Measurements from ENCODE around the gene PLXNA4.

Gene PLXNA4

GRCh38 chr7:132446666-132447278, 129.5 kb downstream of the PLXNA4 start:
- H3K4me3 ChIP-seq (ENCODE audit: low read depth, low read length): no peak overlapping the region
- H3K4me1 ChIP-seq (ENCODE audit: control insufficient read depth, insufficient read depth, low read length): no peaks in the 10 kb centered on the region
- POLR2A ChIA-PET: no interaction called here
- H3K36me3 ChIP-seq (ENCODE audit: control insufficient read depth in 2 of 2, insufficient read depth in 1 of 2, low read length in 2 of 2): no peaks in the 10 kb centered on the region
- no peak overlapping the region for H3K27ac ChIP-seq (ENCODE audit: extremely low read depth, low read depth, low read length)
- H3K9me3 ChIP-seq (ENCODE audit: control insufficient read depth, insufficient read depth, low read depth, low read length): no peaks in the 10 kb centered on the region
- TF ChIP-seq, protein P1, sequence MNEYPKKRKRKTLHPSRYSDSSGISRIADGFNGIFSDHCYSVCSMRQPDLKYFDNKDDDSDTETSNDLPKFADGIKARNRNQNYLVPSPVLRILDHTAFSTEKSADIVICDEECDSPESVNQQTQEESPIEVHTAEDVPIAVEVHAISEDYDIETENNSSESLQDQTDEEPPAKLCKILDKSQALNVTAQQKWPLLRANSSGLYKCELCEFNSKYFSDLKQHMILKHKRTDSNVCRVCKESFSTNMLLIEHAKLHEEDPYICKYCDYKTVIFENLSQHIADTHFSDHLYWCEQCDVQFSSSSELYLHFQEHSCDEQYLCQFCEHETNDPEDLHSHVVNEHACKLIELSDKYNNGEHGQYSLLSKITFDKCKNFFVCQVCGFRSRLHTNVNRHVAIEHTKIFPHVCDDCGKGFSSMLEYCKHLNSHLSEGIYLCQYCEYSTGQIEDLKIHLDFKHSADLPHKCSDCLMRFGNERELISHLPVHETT (tag by site-specific recombination; IDR thresholded peaks at IDR 0.05): no peak
- TF ChIP-seq ZNF488 (tag by site-specific recombination; IDR thresholded peaks at IDR 0.05) (no peak), ZNF175 (tag by site-specific recombination; IDR thresholded peaks at IDR 0.05) (no peak), ZFP41 (tag by site-specific recombination; IDR thresholded peaks at IDR 0.05; ENCODE audit: borderline replicate concordance) (no peak), ZBTB21 (tag by site-specific recombination; IDR thresholded peaks at IDR 0.05) (no peak), ZNF768 (tag by site-specific recombination; IDR thresholded peaks at IDR 0.05) (no peak), MEIS1 (CRISPR knock-in tag; IDR thresholded peaks at IDR 0.05; ENCODE audit: borderline replicate concordance) (no peak), HOXA7 (CRISPR knock-in tag; IDR thresholded peaks at IDR 0.05; ENCODE audit: borderline replicate concordance) (no peak), ZNF18 (tag by site-specific recombination; IDR thresholded peaks at IDR 0.05) (no peak), ZNF549 (tag by site-specific recombination; IDR thresholded peaks at IDR 0.05) (no peak), ELK4 (IDR thresholded peaks at IDR 0.05; ENCODE audit: borderline replicate concordance, low read depth, low read length) (no peak), ZNF530 (tag by site-specific recombination; IDR thresholded peaks at IDR 0.05; ENCODE audit: low read depth) (no peak), ZEB2 (tag by site-specific recombination; IDR thresholded peaks at IDR 0.05) (no peak), ZNF785 (tag by site-specific recombination; IDR thresholded peaks at IDR 0.05) (no peak), SP7 (tag by site-specific recombination; IDR thresholded peaks at IDR 0.05) (no peak), ZNF394 (tag by site-specific recombination; IDR thresholded peaks at IDR 0.05; ENCODE audit: borderline replicate concordance) (no peak), ZNF146 (tag by site-specific recombination; IDR thresholded peaks at IDR 0.05) (no peak), ZNF133 (tag by site-specific recombination; IDR thresholded peaks at IDR 0.05) (no peak)
- CTCF ChIA-PET: interaction anchor here (1.0 kb wide), 1 partner anchor 10 kb away, joined by 3 read pairs; no protein-coding TSS in a partner anchor

DNA sequence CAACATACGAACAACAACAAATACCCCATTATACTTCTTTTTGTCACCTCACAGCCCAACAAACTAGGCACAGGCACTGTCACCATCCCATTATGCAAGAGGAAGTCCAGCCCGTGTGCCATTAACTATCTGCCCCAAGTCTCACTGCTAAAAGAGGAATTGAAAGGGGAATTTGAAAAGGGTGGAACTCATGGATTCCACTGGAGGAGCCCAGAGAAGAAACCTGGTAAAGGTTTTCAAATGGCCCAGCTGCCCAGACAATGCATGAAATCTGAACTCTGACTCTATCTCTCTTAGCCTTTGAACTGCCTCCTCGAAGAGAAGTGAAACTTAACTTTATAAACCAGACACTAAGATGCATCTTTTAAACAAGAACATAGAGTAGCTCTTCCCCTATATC, 130.0 kb downstream of the PLXNA4 start:
- H3K27ac ChIP-seq (ENCODE audit: extremely low read depth, low read depth, low read length): no peak overlapping the region
- H3K36me3 ChIP-seq (ENCODE audit: control insufficient read depth in 2 of 2, insufficient read depth in 1 of 2, low read length in 2 of 2): no peaks in the 10 kb centered on the region
- H3K4me3 ChIP-seq (ENCODE audit: low read depth, low read length): no peak overlapping the region
- no peaks in the 10 kb centered on the region for H3K9me3 ChIP-seq (ENCODE audit: control insufficient read depth, insufficient read depth, low read depth, low read length)
- ChIA-PET CTCF (interaction anchor here (1.0 kb wide), 1 partner anchor 10 kb away, joined by 3 read pairs; no protein-coding TSS in a partner anchor), POLR2A (no interaction called here)
- no peaks in the 10 kb centered on the region for H3K4me1 ChIP-seq (ENCODE audit: control insufficient read depth, insufficient read depth, low read length)
- TF ChIP-seq SP7 (tag by site-specific recombination; IDR thresholded peaks at IDR 0.05) (no peak), ZBTB48 (tag by site-specific recombination; IDR thresholded peaks at IDR 0.05) (no peak), TRIM28 (IDR thresholded peaks at IDR 0.05; ENCODE audit: borderline replicate concordance, low read length) (no peak), ZXDB (tag by site-specific recombination; IDR thresholded peaks at IDR 0.05) (no peak), ZNF221 (tag by site-specific recombination; IDR thresholded peaks at IDR 0.05; ENCODE audit: borderline replicate concordance) (no peak), ZNF555 (tag by site-specific recombination; conservative IDR thresholded peaks at IDR 0.05) (no peak), ZSCAN16 (tag by site-specific recombination; IDR thresholded peaks at IDR 0.05) (no peak), ZNF530 (tag by site-specific recombination; IDR thresholded peaks at IDR 0.05; ENCODE audit: low read depth) (no peak), KLF10 (tag by site-specific recombination; IDR thresholded peaks at IDR 0.05) (no peak), ZNF514 (tag by site-specific recombination; IDR thresholded peaks at IDR 0.05) (no peak), HOXD13 (CRISPR knock-in tag; IDR thresholded peaks at IDR 0.05; ENCODE audit: borderline replicate concordance) (no peak), MZF1 (tag by site-specific recombination; IDR thresholded peaks at IDR 0.05; ENCODE audit: borderline replicate concordance) (no peak)
- TF ChIP-seq, protein P1 (tag by site-specific recombination; IDR thresholded peaks at IDR 0.05): no peak
- TF ChIP-seq, protein P2, sequence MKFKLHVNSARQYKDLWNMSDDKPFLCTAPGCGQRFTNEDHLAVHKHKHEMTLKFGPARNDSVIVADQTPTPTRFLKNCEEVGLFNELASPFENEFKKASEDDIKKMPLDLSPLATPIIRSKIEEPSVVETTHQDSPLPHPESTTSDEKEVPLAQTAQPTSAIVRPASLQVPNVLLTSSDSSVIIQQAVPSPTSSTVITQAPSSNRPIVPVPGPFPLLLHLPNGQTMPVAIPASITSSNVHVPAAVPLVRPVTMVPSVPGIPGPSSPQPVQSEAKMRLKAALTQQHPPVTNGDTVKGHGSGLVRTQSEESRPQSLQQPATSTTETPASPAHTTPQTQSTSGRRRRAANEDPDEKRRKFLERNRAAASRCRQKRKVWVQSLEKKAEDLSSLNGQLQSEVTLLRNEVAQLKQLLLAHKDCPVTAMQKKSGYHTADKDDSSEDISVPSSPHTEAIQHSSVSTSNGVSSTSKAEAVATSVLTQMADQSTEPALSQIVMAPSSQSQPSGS (tag by site-specific recombination; IDR thresholded peaks at IDR 0.05; ENCODE audit: low read depth): no peak

Data from HEK293 (cell line).